AG04449 (cell line): ENCODE data around the gene ASF1B.

ENCODE experiments used
- CTCF ChIA-PET: fragments of 350-600 bp; formaldehyde crosslinking; extraction: SDS; loops from one replicate; lab custom pipeline; 2021; ENCODE audit warnings: antibody characterized with exemption; lab: Yijun Ruan, JAX
- POLR2A ChIA-PET: fragments of 400-600, 350-600 bp; formaldehyde crosslinking; extraction: SDS; loops from one replicate; lab custom pipeline; 2020; ENCODE audit warnings: antibody characterized with exemption, inconsistent platforms; lab: Yijun Ruan, JAX
- DNase-seq: peaks from one replicate; pipeline ENCODE4 v3.0.0-alpha.2; 2010; ENCODE audit warnings: low read depth, low spot score
- H3K4me3 ChIP-seq: 2 replicates; pipeline ENCODE4 v1.5.1; 2011; ENCODE audit warnings: low read depth, mild to moderate bottlenecking, control low read depth, low read length
- TF ChIP-seq, protein P1 (sequence below): IDR thresholded peaks from one replicate; pipeline ENCODE4 v1.5.1; 2011; ENCODE audit warnings: mild to moderate bottlenecking, moderate library complexity, low read length, control low read depth, inconsistent platforms; ENCODE audit not compliant: insufficient read depth; ENCODE audit errors: missing control alignments

Gene ASF1B

DNA sequence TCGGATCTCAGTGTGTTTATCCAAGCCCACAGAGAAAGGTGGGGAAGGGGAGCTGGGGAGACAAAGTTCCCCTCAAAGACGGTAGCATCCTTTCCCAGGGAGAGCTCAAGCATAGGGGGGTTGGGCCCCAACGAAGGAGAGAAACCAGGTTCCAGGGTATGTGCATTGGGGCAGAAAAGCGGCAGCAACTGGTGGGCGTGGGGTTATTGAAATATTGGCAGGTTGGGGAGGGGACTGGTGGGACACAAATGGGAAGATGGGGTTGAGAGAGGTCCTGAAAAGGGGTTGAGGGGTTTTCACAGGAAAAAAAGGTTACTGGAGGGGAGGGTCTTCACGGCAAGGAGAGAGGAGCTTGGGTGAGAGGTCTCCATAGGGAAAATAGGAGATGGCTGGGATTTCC is 1.0 kb downstream of the ASF1B start:
- TF ChIP-seq, protein P1, sequence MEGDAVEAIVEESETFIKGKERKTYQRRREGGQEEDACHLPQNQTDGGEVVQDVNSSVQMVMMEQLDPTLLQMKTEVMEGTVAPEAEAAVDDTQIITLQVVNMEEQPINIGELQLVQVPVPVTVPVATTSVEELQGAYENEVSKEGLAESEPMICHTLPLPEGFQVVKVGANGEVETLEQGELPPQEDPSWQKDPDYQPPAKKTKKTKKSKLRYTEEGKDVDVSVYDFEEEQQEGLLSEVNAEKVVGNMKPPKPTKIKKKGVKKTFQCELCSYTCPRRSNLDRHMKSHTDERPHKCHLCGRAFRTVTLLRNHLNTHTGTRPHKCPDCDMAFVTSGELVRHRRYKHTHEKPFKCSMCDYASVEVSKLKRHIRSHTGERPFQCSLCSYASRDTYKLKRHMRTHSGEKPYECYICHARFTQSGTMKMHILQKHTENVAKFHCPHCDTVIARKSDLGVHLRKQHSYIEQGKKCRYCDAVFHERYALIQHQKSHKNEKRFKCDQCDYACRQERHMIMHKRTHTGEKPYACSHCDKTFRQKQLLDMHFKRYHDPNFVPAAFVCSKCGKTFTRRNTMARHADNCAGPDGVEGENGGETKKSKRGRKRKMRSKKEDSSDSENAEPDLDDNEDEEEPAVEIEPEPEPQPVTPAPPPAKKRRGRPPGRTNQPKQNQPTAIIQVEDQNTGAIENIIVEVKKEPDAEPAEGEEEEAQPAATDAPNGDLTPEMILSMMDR = no peak
- no peak for DNase-seq
- ChIA-PET CTCF (interaction anchor here (0.6 to 7.2 kb wide), 14 partner anchors 11 to 345 kb away, joined by 3 to 106 read pairs (median 12); no protein-coding TSS in a partner anchor), POLR2A (interaction anchor here (0.6 kb wide), 1 partner anchor 218 kb away, joined by 5 read pairs; no protein-coding TSS in a partner anchor)
- peak overlapping the region; percentile 79 for H3K4me3 ChIP-seq

DNA sequence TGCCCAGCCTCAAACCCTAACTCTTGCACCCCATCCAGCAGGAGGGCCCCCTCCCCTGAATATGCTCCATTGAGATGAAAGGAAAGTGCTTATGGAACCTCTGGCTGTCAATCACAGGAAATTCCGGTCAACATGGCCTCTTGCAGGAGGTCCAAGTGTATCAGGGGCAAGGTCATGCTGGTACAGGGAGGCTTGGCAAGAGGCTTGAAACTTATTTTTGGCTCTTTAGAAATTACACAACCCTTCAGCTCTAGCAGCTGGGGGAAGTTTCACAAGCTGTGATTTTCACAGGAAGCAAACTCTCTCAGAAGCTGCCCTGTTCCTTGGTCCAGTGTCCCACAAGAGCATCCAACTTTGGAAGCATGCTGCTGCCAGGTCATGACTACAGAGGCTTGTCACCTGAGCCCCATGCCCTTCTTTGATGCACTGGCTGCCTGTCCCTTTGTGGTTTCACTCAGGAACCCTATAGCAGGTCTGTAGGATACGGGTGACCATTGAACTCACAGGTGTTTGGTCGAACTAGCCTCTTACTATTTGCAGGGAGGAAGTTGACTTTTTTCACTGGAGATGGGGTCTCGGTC is 8.4 kb downstream of the ASF1B start:
- H3K4me3 ChIP-seq = no peak overlapping the region
- TF ChIP-seq, protein P1 = no peak
- CTCF ChIA-PET = interaction anchor here (1.0 to 1.4 kb wide), 4 partner anchors 9 to 56 kb away, joined by 3 to 9 read pairs (median 3); partner anchors contain the start of gene ASF1B
- DNase-seq = no peak
- POLR2A ChIA-PET = no interaction called here

DNA sequence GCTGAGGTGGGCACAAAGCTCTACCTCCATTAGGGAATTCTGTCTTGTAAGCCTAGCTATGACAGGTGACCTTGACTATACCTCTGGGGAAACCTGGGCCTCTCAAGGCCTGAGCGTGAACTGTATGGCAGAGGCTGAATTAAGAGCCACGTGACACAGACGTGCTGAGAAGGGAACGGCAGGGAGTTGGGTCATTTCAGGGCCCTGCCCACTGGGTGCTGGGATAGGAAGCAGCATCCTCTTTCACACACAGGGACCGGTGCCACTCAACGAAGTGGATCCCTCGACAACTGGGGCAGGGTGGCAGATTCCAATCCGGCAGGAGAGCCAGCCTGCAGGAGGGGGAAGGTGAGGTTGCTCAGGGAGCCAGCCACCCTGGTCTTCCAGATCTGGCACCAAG is 9.2 kb downstream of the ASF1B start:
- no peak for DNase-seq
- TF ChIP-seq, protein P1 = no peak
- ChIA-PET CTCF (interaction anchor here (5.4 kb wide), 1 partner anchor 8 kb away, joined by 45 read pairs; the partner anchor contains the start of gene ASF1B), POLR2A (no interaction called here)
- H3K4me3 ChIP-seq = no peak overlapping the region

DNA sequence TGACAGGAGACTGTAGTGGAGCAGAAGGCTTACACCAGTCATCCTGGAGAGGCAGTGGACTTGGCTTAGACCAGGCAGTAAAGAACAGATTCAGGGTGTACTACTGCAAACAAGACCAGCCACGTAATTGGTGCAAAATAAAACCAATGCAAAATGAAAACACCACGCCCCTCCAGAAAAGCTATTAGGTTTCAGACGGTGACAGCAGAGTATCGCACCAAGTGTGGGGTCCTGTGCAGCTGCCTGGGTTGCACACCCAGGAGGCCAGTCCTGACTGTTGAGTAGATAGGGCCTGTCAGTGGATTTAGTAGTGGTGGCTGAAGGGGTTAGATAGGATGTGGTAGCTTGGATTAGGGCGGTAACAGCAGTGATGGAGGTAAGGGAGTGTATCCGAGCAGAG is 13.5 kb downstream of the ASF1B start:
- no peak for DNase-seq
- TF ChIP-seq, protein P1 = no peak
- CTCF ChIA-PET = interaction anchor here (5.4 kb wide), 1 partner anchor 13 kb away, joined by 45 read pairs; the partner anchor contains the start of gene ASF1B
- H3K4me3 ChIP-seq = no peak overlapping the region
- POLR2A ChIA-PET = no interaction called here

DNA sequence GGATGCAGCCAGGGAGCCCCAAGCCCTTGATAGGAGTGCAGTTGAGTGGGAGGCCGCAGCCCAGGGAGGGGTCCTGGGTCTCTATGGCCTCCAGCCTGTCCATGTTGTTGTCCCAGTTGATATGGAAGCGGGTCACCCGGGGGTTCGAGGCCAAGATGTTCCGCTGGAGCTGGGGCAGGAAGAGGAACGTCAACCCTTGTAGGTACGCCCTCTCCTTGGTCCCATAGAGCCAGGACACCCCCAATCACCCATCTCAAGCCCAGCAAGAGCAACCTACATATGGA is 15.9 kb downstream of the ASF1B start:
- CTCF ChIA-PET = interaction anchor here (1.7 kb wide), 1 partner anchor 16 kb away, joined by 8 read pairs; the partner anchor contains the start of gene ASF1B
- TF ChIP-seq, protein P1 = no peak
- H3K4me3 ChIP-seq = no peak overlapping the region
- no peak for DNase-seq
- POLR2A ChIA-PET = no interaction called here

DNA sequence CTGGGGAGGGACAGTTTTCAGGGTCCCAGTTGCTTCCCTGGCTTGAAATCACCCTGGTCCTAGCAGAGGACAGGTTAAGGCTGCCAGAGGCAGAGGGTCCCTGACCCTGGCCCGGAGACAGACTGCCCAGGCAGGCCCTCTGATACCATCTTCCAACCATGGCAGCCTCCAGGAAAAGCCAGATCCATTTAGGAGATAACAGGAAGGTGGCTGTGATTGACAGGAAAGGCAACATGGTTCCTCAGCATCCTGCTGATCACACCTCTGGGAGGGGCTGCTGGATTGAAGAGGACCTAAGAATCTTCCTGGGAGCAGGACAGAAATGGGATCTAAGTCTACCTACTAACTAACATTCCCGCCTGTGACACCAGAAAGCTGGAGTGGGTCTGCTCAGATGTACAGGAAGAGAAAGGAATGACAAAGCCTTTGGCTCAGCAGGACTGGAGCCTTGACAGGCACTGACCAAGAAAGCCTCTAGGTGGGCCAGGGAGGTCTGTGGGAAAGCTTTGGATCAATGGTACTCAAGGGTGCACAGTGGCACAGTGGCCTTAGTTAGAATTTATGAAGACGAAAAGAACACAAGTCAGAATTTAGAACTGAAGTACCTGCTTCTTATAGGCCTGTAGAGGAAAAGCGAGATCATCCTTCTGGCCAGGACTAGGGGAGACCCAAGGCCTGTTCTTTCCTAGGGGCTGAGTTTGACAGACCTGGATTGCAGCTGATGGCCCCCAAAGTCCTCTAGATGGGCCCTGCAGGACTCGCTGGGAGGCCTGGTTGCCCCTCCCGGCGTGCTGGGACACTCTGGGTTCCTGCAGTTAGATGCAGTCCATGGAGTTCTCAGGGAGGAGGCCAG is 16.5 kb downstream of the ASF1B start:
- DNase-seq = no peak
- POLR2A ChIA-PET = no interaction called here
- CTCF ChIA-PET = interaction anchor here (1.7 kb wide), 1 partner anchor 17 kb away, joined by 8 read pairs; the partner anchor contains the start of gene ASF1B
- TF ChIP-seq, protein P1 = no peak
- H3K4me3 ChIP-seq = no peak overlapping the region
